ENCODE measurements around the gene CDKN2B-AS1.
A peak's percentile ranks its signal among the peaks of the same experiment; 100 is the strongest.

Gene CDKN2B-AS1

DNA sequence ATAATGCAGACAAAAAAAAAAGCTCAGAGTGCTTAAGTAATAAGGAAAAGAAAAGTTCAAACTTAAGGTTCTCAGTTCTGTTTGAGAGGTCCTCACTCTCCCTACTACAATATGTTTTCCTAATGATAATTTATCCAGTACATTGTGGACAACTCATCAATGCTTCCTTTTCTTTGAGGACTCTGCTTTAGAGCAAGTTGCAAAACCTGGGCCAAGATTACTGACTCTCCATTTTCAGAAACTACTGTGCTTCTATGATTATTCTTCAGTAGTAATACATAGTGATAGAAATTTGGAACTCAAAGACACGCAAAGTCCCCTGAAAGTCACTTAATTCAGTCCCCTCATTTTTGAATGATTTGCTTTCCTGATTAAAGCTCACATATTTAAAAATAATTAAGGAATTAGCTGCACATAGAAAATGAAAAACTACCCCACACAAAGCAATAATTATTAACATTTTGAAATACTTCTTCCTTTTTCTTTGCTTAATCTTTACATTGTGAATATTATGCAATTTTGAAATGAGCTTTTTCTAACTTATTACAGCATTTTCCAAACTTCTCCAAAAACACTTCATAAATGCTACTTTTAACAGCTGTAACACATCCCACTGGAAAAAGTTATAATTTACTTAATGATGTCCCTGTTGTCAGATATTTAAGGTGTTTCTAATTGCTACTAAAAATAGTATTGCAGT, 11.6 kb upstream of the CDKN2B-AS1 start:
- DNase-seq, result no peak

DNA sequence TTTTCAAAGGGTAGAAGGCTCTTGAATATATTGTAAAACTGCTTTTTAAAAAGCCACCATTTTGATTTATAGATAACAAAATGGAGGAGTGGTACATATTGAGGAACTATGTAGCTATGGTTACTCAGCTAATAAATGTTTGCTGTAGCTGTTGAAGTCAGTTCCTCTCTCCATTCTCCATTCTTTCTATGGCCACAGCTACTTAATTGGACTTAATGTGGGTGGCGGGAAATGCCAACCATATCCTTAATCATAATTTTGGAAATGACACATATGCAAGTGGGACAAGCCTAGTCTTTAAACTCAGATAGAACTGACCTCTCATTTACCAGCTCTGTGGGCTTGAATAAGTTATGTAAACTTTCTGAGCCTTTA, 11.0 kb upstream of the CDKN2B-AS1 start:
- DNase-seq, result no peak

DNA sequence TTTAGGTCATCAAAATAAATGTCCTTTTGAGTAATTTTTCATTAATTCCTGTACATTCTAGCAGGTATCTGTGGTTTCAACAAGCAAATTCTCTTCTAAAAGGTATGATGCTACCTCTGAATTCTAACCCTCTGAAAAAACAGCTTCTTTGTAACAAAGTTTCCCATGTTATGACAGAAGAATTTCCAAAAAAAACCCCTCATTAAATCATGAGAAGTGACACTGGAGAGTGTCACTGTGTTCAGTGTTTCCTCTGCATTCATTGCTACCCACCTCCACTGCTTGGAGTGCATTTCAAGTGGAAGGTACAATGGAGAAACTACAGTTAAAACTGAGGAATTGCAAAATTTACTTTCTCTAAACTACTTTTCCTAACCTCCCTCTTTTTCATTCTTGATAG, 10.5 kb upstream of the CDKN2B-AS1 start:
- no peak for DNase-seq

DNA sequence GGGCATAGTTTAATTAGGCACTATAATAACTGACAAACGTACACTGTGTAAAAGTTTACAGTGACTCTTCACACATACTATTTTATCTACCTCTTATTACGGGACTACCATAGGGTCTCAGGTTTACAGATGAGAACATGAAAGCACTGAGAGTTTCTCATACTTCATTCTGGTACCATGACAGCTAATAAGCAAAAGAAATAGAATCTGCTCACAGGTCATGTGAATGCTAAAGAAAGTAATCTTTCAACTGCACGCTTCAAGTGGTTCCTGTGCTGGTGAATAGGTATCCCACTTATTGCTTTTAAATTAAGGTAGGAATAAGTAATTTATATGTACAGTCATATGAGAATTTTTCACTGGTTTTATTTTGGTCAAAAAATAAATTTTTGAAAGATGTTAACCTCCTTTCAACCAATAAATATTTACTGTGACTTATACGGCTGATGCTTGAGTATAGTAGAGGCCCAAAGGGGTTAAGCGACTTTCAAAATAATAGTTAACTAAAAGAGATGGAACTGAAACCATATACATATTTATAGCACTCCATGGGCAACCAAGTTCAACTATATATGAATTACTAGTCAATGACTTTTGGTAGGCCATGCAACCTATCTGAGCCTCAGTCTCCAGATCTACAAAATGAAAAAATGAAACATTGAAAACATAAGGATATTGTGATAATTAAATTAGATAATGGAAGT, 8.5 kb upstream of the CDKN2B-AS1 start:
- DNase-seq, result no peak

DNA sequence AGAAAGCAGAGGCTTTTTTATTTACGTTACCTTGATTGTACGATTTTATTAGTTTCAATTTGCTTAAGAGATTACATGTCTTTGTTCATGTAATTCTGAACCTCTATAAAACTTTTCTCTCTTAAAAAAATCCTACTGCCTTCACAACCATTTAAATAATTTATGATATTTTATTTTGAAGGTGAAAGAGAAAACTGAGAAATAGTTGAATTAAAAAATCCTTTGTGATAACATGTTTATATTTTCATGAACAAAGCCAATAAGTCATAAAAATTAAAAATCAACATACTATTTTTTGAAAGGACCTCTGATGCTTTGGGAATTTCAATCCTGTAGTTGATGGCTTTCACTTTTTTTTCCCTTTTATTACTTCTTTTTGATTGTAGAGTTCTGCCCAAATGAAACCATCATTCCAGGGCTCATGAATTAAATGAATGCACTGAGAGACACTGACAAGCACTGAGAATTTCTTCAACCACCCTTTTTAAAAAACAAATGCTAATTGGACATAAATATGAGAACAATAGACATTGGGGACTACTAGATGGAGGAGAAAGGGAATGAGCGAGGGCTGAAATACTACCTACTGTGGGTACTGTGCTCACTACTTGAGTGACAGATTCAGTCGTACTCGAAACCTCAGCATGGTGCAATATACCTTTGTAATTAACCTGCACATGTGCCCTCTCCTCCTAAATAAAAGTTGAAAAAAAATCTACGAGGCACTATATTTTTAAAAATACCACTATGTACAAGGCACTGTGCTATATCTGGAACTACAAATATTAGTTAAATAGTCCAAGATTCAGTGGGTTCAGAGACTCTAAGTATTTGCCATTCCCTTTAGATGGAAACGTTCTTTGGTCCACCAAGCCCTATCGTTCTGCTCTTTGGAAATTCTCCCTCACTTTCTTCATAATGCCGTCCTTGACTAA, 6.3 kb upstream of the CDKN2B-AS1 start:
- no peak for DNase-seq

DNA sequence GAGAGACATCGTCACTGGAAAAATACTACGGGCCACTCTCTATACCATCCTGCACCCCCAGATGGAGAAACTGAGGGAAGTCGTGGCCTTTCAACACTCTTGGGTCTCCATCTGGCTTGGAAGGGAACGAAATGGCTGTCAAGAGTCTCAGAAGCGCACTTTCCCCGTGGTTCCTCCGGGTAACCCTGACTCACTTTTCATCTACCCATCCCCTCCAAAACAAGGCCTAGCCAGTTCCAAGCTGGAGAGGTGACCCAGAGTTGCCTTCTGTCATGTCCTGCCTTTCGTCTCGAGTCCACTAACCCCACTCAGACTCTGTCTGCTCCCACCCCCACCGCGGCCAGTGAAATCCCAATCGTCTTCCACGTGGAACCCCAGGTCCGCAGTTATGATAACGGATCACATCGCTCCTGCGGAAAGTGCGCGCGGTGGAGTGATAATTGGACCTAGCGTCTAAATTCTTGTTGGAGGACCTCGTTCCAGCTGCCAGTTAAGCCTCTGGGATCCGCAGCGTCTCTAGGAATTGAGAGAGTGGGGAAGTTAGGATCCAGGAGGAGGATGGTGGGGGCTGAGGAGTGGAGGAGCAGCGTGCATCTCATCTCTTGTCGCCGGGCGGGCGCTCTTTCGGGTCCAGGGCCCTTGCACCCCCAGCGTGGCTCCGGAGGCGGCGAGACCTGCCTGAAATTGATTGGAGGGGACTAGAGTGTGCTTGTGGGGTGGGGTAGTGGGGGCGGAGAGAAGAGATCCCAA, 5.0 kb upstream of the CDKN2B-AS1 start:
- DNase-seq, result no peak

DNA sequence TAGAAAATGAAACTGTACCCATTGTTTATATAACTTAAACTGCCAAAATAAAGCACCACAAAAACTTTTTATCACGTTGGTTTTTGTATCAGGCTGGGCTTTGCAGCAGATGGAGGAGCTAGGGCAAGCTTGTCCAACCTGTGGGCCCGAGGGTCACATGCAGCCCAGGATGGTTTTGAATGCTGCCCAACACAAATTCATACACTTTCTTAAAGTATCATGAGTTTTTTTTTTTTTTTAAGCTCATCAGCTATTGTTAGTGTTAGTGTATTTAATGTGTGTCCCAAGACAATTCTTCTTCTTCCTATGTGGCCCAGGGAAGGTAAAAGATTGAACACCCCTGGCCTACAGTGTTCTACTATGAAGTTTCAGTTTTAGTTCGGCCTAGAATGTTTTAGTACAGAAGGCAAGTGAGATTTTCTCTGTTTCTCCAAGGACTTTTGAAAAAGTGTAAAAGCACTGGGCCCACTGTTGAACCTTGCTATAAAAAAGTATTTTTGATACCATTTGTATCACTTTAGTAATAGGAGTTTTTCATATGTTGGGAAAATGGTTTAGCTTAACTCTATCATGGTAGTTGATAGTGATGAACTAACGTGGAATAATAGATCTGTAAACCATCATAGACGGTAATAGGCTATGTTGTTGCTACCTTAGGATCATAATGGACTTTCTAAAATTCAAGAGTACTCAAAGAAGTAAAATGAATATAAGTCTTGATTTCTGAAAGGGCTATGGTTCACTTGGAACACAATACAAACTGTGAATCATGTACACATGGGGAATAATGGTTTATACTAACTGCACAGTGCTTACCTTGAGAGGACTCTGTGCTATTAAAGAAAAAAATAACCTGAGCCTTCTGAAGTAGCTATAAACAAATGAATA, 3.3 kb upstream of the CDKN2B-AS1 start:
- no peak for DNase-seq

DNA sequence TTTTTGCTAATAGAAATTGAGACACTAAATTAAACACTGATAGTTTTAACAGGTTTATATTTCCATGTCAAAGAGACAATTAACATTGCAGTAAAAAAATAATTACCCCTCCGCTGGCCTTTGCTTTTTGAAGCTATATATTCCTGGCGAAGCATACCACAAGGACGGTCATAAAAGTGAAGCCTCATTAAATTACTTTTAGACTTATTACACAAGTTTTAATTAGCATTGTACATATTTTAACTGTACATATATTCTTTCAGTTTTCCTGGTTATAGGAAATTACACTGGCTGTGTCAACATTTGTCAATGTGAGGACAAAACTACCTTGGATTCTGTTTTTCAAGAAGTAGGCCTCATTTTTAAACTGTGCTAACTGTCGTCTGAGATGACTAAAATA, 1.6 kb upstream of the CDKN2B-AS1 start:
- no peak for DNase-seq

DNA sequence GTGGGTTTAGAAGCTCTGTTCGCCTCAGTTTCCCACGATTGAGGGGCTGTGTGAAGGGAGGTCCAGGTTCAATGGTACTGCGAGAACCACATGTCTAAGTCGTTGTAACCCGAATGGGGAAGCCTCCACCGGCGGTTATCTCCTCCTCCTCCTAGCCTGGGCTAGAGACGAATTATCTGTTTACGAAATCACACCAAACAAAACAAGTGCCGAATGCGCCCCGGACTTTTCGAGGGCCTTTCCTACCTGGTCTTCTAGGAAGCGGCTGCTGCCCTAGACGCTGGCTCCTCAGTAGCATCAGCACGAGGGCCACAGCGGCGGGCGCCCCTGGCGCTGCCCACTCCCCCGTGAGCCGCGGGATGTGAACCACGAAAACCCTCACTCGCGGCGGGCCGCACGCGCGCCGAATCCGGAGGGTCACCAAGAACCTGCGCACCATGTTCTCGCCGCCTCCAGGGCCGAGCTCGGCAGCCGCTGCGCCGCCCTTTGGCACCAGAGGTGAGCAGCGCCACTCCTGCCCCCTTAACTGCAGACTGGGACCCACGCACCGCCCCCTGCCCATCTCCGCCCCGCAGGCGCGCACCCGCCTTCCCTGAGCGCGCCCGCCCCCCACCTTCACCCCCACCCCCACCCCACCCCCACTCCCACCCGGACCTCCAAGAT, 567 bp upstream of the CDKN2B-AS1 start, which contains the start of gene CDKN2A:
CDKN2A (minus strand) TSS at position 500 of the 663 bp plus-strand sequence.
- DNase-seq, result peak; percentile 42

DNA sequence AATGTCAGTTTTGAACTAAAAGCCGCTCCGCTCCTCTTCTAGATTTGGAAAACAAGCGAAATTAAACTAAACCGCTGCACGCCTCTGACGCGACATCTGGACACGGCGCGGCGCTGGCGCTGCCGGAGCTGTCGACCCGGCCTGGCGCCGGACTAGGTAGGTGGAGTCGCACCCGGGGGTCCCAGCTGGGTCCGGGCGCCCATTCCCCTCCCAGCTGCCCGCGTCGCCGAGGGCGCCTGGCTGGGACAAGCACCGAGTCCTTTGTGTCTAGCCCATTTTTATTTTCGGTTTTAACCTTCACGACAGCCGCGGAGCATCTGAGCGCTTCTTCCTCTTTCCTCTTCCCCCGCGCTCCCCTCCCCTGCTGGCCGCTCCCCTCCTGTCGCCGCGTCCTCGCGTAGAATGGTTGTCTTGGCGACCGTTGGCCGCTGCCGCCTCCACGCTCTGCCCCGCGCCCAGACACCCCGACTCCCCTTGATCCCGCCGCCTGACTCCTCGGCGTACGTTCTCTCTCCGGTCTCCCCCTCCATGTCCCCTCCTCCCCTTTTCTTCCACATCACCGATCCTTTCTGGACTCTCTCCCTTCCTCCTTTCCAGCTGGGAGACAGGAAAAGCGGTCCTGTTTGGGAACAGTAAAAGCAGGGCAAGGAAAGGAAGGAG, 545 bp downstream of the CDKN2B-AS1 start:
- DNase-seq, result peak; percentile 66

DNA sequence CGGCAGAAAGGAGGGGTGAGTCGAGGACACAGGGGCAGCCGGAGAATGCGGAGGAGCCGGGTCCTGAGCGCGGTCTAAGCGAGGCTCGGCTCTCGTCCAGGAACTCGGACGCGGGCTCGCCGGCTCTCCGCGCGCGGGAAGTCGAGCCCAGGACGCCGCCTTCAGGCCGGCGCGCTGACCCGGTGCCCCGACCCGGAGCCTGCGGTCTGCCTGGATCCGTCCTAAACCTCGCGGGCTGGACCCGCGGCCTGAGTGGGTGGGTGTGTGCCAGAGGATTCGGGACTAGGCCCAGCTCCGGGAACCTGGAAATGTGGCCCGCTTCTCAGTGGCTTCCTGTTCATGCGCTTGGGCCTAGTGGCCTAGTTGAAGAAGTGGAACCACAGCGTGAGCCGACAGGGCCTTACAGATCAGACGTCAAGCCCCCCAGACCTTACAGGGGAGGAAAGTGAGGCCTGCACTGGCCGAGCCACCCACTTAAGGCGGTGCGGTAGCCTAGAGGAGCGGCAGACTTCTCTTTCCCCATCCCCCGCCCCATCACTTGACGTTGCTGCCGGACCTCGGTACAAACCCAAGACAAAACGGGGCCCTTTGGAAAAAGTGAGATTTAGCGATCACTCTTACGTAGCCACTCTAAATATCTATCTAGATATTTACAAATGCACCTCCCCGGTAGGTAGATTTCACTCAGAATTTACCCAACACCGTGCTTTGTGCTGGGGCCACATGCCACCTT, 1.2 kb downstream of the CDKN2B-AS1 start:
- peak; percentile 33 for DNase-seq

DNA sequence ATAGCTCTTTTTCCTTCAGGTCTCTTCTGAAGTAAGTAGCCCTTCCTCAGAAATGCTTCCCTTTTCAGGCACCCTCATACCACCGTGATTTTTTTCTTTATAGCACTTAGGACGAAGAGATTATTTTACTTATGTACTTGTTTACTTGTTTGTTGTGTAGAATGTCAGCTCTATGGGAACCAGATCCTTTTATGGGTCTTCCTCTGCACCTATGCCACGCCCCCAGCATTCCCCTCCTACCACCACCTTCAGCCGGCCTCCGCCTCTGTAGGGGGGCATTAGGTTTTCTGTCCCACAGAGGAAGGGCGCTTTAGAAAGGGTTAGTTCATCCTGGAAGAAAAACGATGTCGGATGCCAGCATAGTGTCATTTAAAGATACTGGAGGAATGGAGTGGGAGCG, 1.8 kb downstream of the CDKN2B-AS1 start:
- no peak for DNase-seq

DNA sequence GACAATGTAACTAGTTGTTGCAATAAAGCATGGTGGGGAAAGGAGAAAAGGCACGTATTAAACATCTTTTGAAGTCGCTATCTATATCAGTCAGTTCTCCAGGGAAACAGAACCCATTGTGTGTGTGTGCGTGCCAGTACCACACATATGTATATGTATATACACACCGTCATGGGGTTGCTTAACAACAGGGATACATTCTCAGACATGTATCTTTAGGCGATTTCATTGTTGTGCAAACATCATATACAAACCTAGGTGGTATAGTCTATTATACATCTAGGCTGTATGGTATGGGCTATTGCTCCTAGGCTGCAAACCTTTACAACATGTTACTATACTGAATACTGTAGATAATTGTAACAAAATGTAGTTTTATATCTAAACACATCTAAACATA, 2.3 kb downstream of the CDKN2B-AS1 start:
- DNase-seq, result no peak

DNA sequence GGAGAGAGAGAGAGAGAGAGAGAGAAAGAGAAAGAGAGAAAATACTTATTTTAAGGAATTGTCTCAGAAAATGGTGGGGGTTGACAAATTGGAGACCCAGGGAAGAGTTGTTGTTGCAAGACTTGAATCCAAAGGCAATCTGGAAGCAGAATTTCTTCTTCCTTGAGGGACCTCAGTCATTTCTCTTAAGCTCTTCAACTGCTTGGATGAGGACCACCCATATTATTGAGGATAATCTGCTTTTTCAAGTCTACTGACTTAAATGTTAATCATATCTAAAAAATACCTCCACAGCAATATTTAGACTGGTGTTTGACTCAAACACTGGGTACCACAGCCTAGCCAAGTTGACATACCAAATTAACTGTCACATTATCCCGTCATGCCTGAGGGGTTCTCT, 2.9 kb downstream of the CDKN2B-AS1 start:
- no peak for DNase-seq

DNA sequence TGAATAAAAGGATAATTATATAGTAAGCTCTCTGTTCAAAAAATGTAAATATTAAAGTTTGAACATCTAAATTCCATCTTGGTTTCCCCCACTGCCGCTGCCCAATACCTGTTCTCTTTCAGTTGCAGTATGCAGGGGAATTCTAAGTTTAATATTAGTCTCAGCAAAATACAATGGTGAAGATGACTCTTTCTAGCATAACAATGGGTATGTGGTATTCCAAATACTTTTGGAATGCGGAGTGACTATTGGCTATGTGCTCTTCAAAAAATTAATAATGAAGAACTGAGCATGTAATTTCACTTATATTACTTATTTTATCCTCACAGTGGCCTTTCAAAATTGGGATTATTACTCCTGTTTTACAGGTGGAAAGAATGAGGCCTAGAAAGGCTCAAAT, 3.4 kb downstream of the CDKN2B-AS1 start:
- DNase-seq, result no peak

DNA sequence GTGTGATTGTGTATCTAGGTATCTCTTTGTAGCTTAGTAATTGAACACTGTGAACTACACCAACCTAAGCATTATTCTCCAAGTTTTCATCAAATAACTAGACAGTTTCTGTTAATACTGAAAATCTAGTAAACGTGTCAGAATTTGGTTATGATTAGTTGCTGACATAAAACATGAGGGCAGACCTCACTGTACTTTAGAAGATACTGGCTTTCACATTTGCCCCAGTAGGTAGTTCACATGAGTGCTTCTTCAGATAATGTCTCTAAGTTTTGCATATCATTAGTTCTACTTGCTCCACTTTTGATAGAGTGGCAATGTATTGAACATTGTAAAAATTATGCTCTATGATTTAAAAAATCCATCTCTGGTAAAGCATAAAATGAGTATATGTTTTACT, 7.4 kb downstream of the CDKN2B-AS1 start:
- no peak for DNase-seq

DNA sequence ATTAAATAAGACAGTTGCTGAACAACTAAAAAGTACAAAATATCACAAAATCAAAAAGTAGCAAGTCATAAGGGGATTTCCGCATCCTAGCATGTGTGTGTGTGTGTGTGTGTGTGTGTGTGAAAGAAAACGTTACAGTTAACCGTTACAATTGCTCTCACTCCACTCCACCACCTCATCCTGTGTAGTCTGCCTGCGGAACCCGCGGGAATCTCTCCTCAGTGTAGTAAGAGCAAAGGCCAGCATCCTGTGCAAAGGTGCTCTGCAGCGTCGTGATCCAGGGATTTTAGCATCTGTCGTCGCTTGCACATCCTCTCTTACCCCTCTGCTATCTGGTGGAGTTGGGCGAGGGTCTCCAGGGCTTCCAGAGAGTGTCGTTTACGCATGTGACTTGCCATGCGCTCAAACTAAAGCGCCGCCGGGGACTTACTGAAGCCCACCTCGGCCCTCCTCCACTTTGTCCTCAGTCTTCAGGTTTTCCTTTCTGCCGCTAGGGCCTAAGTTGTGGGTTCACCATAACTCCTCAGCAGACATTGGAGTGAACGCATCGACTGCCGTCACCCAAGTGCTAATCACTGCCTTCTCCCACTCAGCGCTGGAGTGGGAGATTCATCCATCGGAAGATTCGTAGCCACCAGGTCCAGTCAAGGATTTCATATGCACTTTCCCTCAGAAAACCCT, 10.6 kb downstream of the CDKN2B-AS1 start:
- no peak for DNase-seq

DNA sequence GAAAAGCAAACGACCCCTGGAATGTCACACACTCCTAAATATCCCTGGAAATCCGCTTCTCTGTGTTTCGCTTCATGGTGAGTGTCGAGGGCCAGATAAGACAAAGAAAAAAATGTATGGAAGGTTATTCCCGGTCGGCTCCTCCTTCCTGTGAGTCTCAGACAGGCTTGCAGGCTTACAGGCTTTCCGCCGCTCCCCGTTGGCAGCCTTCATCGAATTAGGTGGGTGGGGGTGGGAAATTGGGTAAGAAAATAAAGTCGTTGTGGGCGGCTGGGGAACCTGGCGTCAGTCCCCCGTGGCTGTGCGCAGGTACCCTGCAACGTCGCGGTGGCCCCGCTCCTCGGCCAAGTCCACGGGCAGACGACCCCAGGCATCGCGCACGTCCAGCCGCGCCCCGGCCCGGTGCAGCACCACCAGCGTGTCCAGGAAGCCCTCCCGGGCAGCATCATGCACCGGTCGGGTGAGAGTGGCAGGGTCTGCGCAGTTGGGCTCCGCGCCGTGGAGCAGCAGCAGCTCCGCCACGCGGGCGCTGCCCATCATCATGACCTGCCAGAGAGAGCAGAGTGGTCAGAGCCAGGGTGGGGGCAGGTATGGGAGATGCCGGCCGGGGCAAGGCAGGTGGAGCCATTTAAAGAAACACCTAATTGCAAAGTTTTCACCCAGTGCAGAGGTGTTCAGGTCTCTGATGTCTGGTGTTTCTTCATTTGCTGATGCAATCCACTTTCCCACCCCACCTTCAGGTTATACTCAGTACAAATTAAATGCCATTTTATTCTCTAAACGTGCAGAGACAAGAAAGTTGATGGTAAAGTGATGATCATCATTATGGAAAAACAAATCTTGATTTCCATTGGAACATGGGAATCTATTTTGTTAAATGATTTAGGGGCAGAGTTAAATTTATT, 11.4 kb downstream of the CDKN2B-AS1 start:
- DNase-seq, result no peak
